Ureter (tissue), 1 donor: Measurements from ENCODE around the gene TUT4. TPM values are rescaled to one million over a fixed set of nuclear protein-coding genes. Genes with fewer than 3 reads are reported as not detected.

ENCODE experiments used
- DNase-seq: peaks from one replicate; pipeline ENCODE4 v3.0.0-alpha.2; 2020; ENCODE audit warnings: low spot score
- total RNA-seq: library from RNA; stranded (reverse); gene quantifications from one replicate; pipeline ENCODE4 v1.2.4, GENCODE V29; 2023
- donor health status: DM: yes; HTN: yes; CAD: no.

Gene TUT4
- total RNA-seq, 1 donor from 2014 or later = 69.3 TPM

DNA sequence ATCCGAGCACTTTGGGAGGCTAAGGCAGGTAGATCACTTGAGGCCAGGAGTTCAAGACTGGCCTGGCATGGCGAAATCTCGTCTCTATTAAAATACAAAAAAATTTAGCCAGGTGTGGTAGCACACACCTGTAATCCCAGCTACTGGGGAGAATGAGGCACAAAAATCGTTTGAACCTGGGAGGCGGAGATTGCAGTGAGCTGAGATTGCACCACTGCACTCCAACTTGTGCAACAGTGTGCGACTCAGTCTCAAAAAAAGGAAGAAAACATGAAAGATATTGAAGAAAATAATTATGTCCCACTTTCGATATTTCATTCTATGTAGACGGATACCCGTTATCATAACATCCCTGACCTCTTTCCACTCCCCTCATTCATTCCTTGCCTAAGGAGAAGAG is 19.2 kb downstream of the TUT4 start:
- DNase-seq = no peak

- DNase-seq = no peak
These were observed 20.1 kb downstream of the TUT4 start for GRCh38 chr1:52532731-52533327.

DNA sequence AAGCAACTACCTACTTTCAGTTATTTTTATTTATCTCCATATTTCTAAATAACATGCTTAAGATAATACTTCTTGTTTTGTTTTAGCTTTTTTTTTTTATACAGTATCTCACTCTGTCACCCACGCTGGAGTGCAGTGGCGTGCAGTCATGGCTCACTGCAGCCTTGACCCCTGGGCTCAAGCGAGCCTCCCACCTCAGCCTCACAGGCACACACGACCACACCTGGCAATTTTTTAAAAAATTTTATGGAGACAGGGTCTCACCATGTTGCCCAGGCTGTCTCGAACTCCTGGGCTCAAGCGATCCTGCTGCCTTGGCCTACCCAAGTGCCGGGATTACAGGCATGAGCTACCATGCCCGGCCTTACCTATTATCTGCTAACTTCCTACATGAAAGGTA is 20.6 kb downstream of the TUT4 start:
- DNase-seq = no peak

DNA sequence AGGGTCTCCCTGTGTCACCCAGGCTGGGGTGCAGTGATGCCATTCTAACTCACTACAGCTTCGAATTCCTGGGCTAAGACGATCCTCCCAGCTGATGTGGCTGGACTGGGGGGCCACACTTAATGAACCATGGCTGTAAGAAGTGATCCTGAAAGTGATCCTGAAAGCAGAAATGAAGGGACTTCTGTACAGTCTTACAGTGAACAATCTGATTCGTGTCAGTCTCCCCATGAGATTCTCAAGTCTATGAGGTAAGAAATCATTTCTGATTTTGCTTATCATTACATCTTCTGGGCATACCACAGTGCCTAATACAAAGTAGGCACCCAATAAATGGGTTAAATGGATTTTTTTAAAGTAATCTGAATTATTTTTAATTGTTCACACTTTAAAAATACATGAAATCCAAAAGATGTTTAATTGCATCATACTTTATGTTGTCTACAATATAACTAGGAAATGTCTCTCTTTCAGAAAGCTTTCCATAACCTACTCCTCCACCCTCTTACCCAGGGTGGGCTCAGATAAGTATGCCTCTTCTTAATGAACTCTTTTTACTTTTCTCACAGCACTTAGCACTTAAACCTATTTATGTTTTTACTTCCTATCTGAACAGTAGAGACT is 21.5 kb downstream of the TUT4 start:
- no peak for DNase-seq

DNA sequence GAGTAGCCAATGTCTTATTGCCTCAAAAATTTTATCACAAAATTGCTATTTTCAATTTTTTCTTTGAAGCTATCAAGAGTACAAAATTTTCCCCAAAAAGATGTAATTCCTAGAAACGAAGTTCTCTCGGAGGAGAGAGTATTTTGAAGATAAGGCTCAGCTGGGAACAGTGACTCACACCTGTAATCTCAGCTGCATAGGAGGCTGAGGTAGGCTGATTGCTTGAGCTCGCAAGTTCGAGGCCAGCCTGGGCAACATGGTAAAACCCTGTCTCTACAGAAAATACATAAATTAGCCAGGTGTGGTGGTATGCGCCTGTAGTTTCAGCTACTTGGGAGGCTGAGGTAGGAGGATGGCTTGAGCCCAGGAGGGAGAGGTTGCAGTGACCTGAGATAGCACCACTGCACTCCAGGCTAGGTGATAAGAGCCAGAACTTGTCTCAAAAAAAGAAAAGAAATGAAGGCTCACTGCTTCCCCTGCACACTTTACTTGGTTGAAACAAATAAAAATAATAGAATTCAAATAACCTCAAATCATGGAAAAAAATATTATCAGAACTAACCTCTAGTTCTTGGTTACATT is 22.2 kb downstream of the TUT4 start:
- DNase-seq = no peak

DNA sequence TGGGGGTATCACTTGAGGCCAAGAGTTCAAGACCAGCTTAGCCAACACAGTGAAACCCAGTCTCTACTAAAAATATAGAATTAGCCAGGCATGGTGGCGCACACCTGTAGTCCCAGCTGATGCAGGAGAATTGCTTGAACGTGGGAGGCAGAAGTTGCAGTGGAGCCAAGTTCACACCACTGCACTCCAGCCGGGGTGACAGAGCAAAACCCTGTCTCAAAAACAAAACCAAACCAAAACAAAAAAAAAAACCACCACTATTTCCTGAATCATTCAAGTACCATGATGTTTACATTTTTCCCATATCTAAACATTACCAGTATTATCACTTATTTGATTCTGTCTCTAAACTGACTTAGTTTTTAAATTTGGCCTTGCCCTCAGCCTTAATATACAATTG is 29.5 kb downstream of the TUT4 start:
- DNase-seq = no peak

- no peak for DNase-seq
These were observed 32.7 kb downstream of the TUT4 start for GRCh38 chr1:52520148-52520547.

- no peak for DNase-seq
These were observed 33.9 kb downstream of the TUT4 start for GRCh38 chr1:52518962-52519361.

GRCh38 chr1:52511851-52512615 is 40.9 kb downstream of the TUT4 start:
- no peak for DNase-seq

- no peak for DNase-seq
These were observed 41.5 kb downstream of the TUT4 start for GRCh38 chr1:52511439-52511838.

DNA sequence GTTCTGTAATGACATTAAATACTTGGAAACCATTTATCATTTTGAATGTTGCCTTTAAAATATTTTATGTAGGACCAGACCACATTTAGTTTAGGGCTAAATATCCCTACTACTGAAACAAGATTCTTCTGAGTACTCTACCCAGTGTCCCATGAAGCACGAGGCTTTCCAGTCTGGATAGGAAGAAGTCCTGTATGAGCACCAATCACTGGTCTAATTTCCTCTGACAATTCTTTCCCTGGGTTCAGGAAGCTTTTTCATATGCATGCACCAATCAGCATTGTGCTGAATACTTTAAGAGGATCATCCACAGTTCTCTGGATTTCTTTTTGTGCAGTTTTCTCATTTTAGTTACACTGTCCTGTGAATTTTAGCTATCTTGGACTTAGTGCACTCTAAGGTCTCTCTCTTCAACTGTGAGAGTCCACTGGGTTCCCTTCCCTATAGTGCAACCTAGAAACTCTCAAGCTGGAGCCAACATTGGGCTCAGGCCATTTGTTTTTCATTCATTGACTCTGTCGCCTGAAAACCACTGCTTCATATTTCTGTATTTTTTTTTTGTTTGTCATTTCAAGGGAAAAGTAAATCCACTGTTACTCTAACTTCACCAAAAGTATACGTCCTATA is 45.9 kb downstream of the TUT4 start:
- DNase-seq = no peak

DNA sequence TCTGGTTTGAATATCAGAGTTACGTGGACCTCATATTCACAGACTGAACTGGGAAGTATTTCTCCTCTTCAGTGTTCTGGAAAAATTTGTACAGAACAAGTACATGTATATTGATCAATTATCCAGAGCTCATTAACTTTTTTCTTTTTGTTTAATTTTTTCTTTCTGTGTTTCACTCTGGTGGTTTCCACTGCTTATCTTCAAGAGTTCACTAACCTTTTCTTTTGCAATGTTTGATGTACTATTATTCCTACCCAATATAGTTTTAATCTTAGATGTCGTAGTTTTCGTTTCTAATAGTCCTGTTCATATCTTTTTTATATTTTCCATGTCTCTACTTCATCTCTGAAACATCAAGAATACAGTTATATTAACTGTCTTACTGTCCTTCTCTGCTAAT is 46.5 kb downstream of the TUT4 start:
- DNase-seq = no peak

- no peak for DNase-seq
These were observed 48.2 kb downstream of the TUT4 start for GRCh38 chr1:52504720-52505119.

- no peak for DNase-seq
These were observed 49.2 kb downstream of the TUT4 start for GRCh38 chr1:52503706-52504105.

DNA sequence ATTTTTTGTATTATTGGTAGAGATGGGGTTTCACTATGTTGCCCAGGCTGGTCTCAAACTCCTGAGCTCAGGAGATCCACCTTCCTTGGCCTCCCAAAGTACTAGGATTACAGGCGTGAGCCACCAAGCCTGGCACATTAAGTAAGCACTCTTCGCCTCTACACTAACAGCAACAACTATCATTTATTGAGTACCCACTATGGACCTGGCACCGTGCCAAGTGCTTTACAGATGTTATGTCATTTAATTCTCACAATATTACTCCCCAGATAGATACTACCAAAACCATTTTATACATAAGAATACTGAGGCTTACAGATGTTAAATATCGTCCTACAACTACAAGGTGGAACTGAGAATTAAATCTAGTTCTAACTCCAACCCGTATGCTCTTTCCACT is 50.1 kb downstream of the TUT4 start:
- no peak for DNase-seq

GRCh38 chr1:52487632-52488031 is 65.3 kb downstream of the TUT4 start:
- DNase-seq = no peak

DNA sequence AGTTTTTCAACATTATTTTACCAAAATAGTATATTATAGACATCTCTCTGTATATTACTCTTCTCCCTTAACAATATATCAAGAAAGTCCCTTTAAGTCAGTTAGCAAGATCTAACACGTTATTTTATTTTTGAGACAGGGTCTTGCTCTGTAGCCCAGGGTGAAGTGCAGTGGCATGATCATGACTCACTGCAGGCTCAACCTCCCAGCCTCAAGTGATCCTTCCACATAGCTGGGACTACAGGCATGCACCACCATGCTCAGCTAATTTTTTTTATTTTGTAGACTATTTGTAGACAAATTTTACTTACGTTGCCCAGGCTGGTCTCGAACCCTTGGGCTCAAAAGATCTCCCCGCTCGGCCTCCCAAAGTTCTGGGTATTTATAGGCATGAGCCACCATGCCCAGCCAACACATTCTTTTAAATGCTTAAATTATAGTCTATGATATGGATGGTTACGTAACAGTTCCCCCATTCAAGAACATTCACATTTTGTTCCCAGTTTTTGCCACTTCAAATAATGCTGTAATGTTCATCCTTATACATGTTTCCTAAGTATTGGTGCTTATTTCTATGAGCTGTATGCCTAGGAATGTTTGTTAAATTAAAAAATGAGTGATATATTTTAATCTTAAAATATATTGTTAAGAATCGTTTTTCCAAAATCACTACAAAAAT is 70.4 kb downstream of the TUT4 start:
- no peak for DNase-seq

DNA sequence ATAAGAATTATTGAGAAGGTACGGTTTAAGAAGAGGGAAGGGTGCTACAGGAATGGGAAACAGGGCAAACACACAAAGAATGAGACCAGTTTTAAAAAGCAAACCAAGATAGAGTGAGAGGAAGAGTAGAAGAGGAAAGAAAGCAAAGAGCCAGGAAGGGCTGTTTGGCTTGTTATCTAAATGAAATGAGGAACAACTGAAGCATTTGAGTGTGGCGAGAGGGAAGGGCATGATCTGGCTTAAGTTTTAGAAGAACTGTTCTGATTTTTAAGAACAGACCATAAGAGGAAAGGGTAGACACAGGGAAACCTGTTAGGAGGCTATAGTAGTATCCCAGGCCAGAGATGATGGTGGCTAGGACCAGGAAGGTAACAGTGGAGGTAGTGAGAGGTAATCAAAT is 73.8 kb downstream of the TUT4 start:
- no peak for DNase-seq

DNA sequence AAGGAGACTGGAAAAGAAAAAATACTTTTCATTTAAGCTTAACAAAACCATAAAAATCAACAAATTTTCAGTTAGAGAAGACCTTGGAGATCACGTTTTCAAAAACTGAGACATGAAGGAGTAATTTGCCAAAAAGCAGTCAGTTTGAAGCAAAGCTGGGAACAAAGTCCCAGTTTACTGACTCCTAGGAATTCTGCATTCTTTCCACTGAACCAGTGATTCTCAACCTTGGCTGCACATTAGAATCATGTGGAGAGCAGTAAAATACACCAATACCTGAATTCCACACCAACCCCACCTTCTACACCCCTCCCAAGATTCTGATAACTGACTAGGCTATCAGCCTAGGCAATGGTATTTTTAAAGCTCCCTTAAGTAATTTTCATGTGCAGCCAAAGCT is 75.0 kb downstream of the TUT4 start:
- no peak for DNase-seq

DNA sequence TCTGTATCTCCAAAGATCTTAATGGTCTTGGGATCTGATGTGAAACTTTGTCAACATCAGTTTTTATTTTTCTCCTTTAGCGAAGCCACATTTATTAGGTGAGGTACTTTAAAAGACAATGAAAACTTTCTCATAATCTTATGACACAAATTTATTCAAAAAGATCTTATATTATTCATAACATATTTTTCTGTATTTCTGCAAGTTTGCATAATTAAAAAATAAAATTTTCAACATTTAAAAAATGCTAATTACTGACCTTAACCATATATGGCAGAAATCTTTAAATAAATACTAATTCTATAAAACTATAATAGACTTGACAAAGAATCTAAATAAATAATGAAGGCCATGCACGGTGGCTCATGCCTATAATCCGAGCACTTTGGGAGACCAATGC is 75.9 kb downstream of the TUT4 start:
- no peak for DNase-seq

DNA sequence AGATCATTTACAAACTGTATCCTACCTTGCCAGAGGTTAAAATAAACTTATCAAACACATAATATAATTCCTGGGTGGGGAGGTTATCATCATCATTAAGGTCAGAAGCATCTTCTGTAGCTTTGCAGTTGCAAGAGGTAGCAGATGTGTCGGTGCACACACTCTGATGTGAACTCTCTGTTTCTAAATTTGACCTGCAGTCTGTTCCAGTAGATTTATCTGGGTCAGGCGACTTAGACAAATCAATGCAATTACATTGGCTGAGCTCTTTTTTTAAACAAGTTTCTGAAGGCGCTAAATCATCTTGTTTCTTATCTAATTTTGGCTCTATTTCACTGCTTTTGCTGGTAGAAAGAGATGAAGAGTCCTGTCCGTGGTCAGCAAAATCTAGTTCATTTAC is 78.1 kb downstream of the TUT4 start:
- DNase-seq = no peak

- no peak for DNase-seq
These were observed 79.9 kb downstream of the TUT4 start for GRCh38 chr1:52473039-52473438.
